ENCODE results near the gene IFNLR1. TPM values are rescaled to one million over a fixed set of nuclear protein-coding genes. Genes with fewer than 3 reads are reported as not detected.

The IFNLR1 gene
- total RNA-seq, 4 donors from 2014 or later = 1.3 to 1.5 TPM; not detected in 2

- WGBS, 2 donors = 71 to 87% methylated on average over 6 of the region's 6 CpGs
Measured at GRCh38 chr1:24157918-24158481, 29.1 kb downstream of the IFNLR1 start.

DNA sequence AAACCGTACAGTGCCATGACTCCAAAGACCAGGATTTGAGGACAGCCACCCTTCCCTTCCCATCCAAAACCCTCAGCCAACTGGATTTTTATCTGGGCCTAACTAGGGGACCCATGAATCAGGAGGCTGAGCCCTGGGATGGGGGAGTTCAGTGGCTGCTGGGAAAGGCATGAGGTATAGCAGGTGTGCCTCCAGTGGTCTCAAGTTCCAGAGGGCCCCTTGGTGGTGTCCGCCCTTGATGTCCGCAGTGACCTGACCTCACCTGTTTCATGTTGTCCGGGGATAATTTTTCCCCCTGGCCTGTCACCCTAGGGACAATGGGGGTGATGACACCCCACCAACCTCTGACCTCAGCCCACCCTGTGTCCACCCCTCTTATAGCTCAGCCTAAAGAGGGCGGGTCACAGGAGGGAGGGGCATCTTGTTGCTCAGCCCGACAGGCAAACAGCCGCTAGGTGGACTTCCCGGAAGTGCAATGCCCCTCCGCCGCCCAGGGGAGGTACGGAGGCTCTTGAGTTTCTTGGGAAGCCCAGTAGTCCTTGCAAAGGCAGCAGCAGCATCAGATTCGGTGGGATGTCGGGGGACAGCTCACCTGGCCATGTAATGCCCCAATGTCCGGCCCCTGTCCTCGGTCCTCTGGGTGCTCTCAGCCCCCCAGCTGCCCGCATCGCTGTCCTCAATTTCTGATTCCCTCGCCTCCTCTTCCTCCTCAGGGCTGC is 30.4 kb downstream of the IFNLR1 start:
- Histone ChIP-seq H3K27ac (no peak overlapping the region), H3K4me3 (no peak overlapping the region), H3K4me1 (no peaks in the 10 kb centered on the region), H3K27me3 (peaks cover 0 to 13% of the 10 kb centered on the region in 2 donors), H3K9me3 (no peaks in the 10 kb centered on the region), H3K36me3 (no peaks in the 10 kb centered on the region)
- no peak for DNase-seq (ENCODE audit: low spot score in 2 of 2)
- no peak for TF ChIP-seq EP300 (IDR thresholded peaks at IDR 0.05)
- TF ChIP-seq POLR2A (IDR thresholded peaks at IDR 0.05) = no peak
- no peak for TF ChIP-seq CTCF (IDR thresholded peaks at IDR 0.05)
- 86 to 88% methylated on average over 18 of the region's 18 CpGs for WGBS, 2 donors

More at GRCh38 chr1:24157918-24158481, 29.1 kb downstream of the IFNLR1 start:
- Histone ChIP-seq H3K27ac (no peak overlapping the region), H3K9me3 (no peaks in the 10 kb centered on the region), H3K4me3 (no peak overlapping the region), H3K36me3 (no peaks in the 10 kb centered on the region), H3K4me1 (no peaks in the 10 kb centered on the region), H3K27me3 (peaks cover 0 to 5% of the 10 kb centered on the region in 2 donors)
- DNase-seq (ENCODE audit: low spot score in 2 of 2) = no peak
- no peak for TF ChIP-seq POLR2A (IDR thresholded peaks at IDR 0.05)
- no peak for TF ChIP-seq EP300 (IDR thresholded peaks at IDR 0.05)
- TF ChIP-seq CTCF (IDR thresholded peaks at IDR 0.05) = no peak

GRCh38 chr1:24155011-24155782 is 31.9 kb downstream of the IFNLR1 start:
- WGBS, 2 donors = 53 to 58% methylated on average over 10 to 11 of the region's 11 CpGs
- no peak overlapping the region for H3K27ac ChIP-seq

GRCh38 chr1:24154215-24154614 is 32.9 kb downstream of the IFNLR1 start:
- Histone ChIP-seq H3K4me1 (peaks cover 0 to 12% (median 4%) of the 10 kb centered on the region in 4 donors), H3K27me3 (peaks cover 0 to 38% of the 10 kb centered on the region in 2 donors), H3K9me3 (no peaks in the 10 kb centered on the region), H3K36me3 (no peaks in the 10 kb centered on the region), H3K4me3 (no peak overlapping the region), H3K27ac (no peak overlapping the region)
- WGBS, 2 donors = 65 to 79% methylated on average over 8 of the region's 8 CpGs
- TF ChIP-seq EP300 (IDR thresholded peaks at IDR 0.05) = no peak
- TF ChIP-seq POLR2A (IDR thresholded peaks at IDR 0.05) = no peak
- TF ChIP-seq CTCF (IDR thresholded peaks at IDR 0.05) = no peak
- DNase-seq (ENCODE audit: low spot score in 2 of 2) = no peak

More at GRCh38 chr1:24155011-24155782, 31.9 kb downstream of the IFNLR1 start:
- Histone ChIP-seq H3K36me3 (no peaks in the 10 kb centered on the region), H3K27me3 (peaks cover 0 to 28% of the 10 kb centered on the region in 2 donors), H3K4me3 (no peak overlapping the region), H3K9me3 (no peaks in the 10 kb centered on the region), H3K4me1 (peaks cover 0 to 8% (median 4%) of the 10 kb centered on the region in 4 donors)
- DNase-seq (ENCODE audit: low spot score in 2 of 2) = no peak
- no peak for TF ChIP-seq POLR2A (IDR thresholded peaks at IDR 0.05)
- no peak for TF ChIP-seq CTCF (IDR thresholded peaks at IDR 0.05)
- TF ChIP-seq EP300 (IDR thresholded peaks at IDR 0.05) = no peak
